Measurements from ENCODE around the gene BIRC2.

BIRC2 gene

GRCh38 chr11:102391549-102392237 is 44.7 kb downstream of the BIRC2 start:
- Histone ChIP-seq H3K9me3 (ENCODE audit: insufficient read depth, low read depth, low read length) (no peaks in the 10 kb centered on the region), H3K27ac (ENCODE audit: low read depth, low read length) (no peak overlapping the region), H3K9ac (ENCODE audit: low read depth, low read length) (no peak overlapping the region), H3K36me3 (ENCODE audit: insufficient read depth, low read length) (peaks cover 34% of the 10 kb centered on the region), H3K4me1 (ENCODE audit: insufficient read depth, low read length) (no peaks in the 10 kb centered on the region), H3K27me3 (ENCODE audit: insufficient read depth, low read length) (no peaks in the 10 kb centered on the region), H3K4me3 (ENCODE audit: low read length) (no peak overlapping the region)
- 93% methylated on average over 4 of the region's 4 CpGs for WGBS

DNA sequence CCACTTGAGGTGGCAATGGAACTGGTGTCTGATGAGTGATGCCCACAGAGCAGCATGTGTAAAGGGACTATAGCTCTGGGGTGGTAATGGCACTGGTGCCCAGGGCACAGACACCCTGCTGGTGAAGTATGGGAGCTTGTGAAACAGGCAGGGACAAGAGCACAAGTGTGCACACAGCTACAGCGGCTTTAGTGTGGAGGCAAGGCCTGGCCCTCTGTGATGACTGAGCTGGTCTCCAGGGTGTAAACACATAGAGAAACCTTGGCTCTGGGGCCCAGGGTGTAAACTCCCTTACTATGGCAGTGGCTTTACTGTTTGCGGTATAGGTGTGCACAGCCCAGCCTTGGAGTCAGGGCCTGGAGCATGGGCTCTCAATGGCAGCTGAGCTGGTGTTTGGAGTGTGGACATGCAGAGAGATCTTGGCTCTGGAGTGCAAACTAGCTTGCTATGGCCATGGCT is 46.3 kb downstream of the BIRC2 start:
- WGBS = 97% methylated on average over 2 of the region's 2 CpGs
- Histone ChIP-seq H3K9me3 (ENCODE audit: insufficient read depth, low read depth, low read length) (no peaks in the 10 kb centered on the region), H3K27ac (ENCODE audit: low read depth, low read length) (no peak overlapping the region), H3K27me3 (ENCODE audit: insufficient read depth, low read length) (no peaks in the 10 kb centered on the region), H3K9ac (ENCODE audit: low read depth, low read length) (no peak overlapping the region), H3K4me3 (ENCODE audit: low read length) (no peak overlapping the region), H3K4me1 (ENCODE audit: insufficient read depth, low read length) (no peaks in the 10 kb centered on the region), H3K36me3 (ENCODE audit: insufficient read depth, low read length) (peaks cover 44% of the 10 kb centered on the region)

DNA sequence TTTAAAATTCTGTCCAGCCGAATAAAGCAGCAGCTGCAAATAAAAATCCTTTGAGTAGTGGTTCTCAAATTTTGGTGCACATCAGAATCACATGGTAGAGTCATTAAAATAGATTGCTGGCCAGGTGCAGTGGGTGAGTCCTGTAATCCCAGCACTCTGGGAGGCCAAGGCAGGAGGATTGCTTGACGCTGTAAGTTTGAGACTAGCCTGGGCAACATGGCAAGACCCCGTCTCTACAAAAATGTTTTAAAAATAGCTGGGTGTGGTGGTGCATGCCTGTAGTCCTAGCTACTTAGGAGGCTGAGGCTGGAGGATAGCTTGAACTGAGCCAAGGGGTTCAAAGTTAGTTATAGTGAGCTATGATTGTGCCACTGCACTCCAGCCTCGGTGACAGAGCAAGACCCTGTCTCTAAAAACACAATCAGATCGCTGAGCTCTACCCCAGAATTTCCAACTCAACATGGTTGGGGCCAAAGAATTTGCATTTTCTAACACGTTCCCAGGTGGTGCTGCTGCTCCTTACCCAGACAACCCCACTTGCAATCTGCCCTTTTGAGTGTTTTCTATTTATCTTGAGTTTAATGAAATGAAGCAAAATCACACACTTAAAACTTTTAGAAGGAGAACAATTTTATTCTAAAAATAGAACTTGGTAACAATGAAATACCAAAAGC is 48.8 kb downstream of the BIRC2 start:
- Histone ChIP-seq H3K9me3 (ENCODE audit: insufficient read depth, low read depth, low read length) (no peaks in the 10 kb centered on the region), H3K36me3 (ENCODE audit: insufficient read depth, low read length) (peaks cover 59% of the 10 kb centered on the region), H3K27me3 (ENCODE audit: insufficient read depth, low read length) (no peaks in the 10 kb centered on the region), H3K27ac (ENCODE audit: low read depth, low read length) (no peak overlapping the region), H3K9ac (ENCODE audit: low read depth, low read length) (no peak overlapping the region), H3K4me1 (ENCODE audit: insufficient read depth, low read length) (no peaks in the 10 kb centered on the region), H3K4me3 (ENCODE audit: low read length) (no peak overlapping the region)
- WGBS = 94% methylated on average over 6 of the region's 6 CpGs

- Histone ChIP-seq H3K9me3 (ENCODE audit: insufficient read depth, low read depth, low read length) (no peaks in the 10 kb centered on the region), H3K4me3 (ENCODE audit: low read length) (no peak overlapping the region), H3K4me1 (ENCODE audit: insufficient read depth, low read length) (no peaks in the 10 kb centered on the region), H3K36me3 (ENCODE audit: insufficient read depth, low read length) (peaks cover 70% of the 10 kb centered on the region), H3K27me3 (ENCODE audit: insufficient read depth, low read length) (no peaks in the 10 kb centered on the region), H3K27ac (ENCODE audit: low read depth, low read length) (no peak overlapping the region), H3K9ac (ENCODE audit: low read depth, low read length) (no peak overlapping the region)
- 100% methylated on average over 3 of the region's 4 CpGs for whole genome bisulfite sequencing
These were observed 49.9 kb downstream of the BIRC2 start for GRCh38 chr11:102396708-102397563.

DNA sequence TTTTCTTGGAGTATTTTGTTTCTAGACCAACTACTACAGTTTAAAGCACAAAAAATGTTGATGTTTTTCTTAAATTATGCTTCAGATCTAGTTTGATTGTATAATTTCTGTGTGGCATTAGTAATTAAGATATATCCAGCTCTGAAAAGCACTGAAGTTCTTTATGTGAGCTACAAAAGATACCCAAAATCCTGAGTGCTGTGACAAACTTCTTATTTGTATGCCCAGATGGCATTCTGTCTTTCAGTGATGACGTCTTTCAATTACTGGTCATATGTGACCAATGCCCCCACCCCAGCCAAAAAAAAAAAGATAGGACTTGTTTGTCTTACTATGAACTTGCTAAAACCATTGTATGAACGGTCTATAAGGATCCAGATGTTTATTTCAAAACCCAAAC is 51.3 kb downstream of the BIRC2 start:
- no peak overlapping the region for H3K27ac ChIP-seq (ENCODE audit: low read depth, low read length)
- peaks cover 75% of the 10 kb centered on the region for H3K36me3 ChIP-seq (ENCODE audit: insufficient read depth, low read length)
- no peaks in the 10 kb centered on the region for H3K27me3 ChIP-seq (ENCODE audit: insufficient read depth, low read length)
- H3K9me3 ChIP-seq (ENCODE audit: insufficient read depth, low read depth, low read length) = no peaks in the 10 kb centered on the region
- no peak overlapping the region for H3K4me3 ChIP-seq (ENCODE audit: low read length)
- H3K4me1 ChIP-seq (ENCODE audit: insufficient read depth, low read length) = no peaks in the 10 kb centered on the region
- 93% methylated on average over 2 of the region's 2 CpGs for WGBS
- no peak overlapping the region for H3K9ac ChIP-seq (ENCODE audit: low read depth, low read length)

DNA sequence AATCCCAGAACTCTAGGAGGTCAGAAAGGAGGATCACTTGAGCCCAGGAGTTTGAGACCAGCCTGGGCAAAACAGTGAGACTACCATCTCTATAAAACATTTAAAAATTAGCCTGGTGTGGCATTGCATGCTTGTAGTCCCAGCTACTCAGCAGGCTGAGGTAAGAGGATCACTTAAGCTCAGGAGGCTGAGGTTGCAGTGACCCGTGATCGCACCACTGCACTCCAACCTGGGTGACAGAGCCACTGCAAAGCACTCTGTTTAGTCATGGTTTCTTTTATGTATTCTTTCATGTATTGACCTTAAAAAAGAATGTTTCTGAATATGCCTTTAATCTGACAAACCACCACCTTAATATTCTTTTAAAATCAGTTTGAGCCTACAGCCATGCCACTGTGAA is 52.2 kb downstream of the BIRC2 start:
- Histone ChIP-seq H3K27ac (ENCODE audit: low read depth, low read length) (no peak overlapping the region), H3K36me3 (ENCODE audit: insufficient read depth, low read length) (peaks cover 71% of the 10 kb centered on the region)
- 96% methylated on average over 2 of the region's 2 CpGs for WGBS

DNA sequence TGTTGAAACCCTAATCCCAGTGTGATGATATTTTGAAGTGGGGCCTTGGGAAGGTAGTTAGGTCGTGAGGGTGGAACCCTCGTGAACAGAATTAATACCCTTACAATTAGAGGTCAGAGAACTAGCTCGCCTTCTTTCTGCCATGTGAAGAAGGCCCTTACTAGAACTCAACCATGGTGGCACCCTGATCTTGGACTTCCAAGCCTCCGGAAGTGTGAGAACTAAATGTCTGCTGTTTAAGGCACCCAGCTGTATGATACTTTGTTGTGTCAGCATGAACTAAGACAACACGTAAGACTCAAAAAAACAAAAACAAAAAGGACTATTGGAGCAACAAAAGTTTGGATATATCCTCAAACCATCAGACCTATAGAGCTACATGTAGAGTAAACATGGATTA is 53.6 kb downstream of the BIRC2 start:
- H3K4me3 ChIP-seq (ENCODE audit: low read length) = no peak overlapping the region
- peaks cover 63% of the 10 kb centered on the region for H3K36me3 ChIP-seq (ENCODE audit: insufficient read depth, low read length)
- H3K9ac ChIP-seq (ENCODE audit: low read depth, low read length) = no peak overlapping the region
- no peaks in the 10 kb centered on the region for H3K4me1 ChIP-seq (ENCODE audit: insufficient read depth, low read length)
- WGBS = 94% methylated on average over 3 of the region's 5 CpGs
- H3K27ac ChIP-seq (ENCODE audit: low read depth, low read length) = no peak overlapping the region
- no peaks in the 10 kb centered on the region for H3K9me3 ChIP-seq (ENCODE audit: insufficient read depth, low read depth, low read length)
- H3K27me3 ChIP-seq (ENCODE audit: insufficient read depth, low read length) = no peaks in the 10 kb centered on the region

More for the DNA sequence above, 52.2 kb downstream of the BIRC2 start:
- no peaks in the 10 kb centered on the region for H3K4me1 ChIP-seq (ENCODE audit: insufficient read depth, low read length)
- H3K4me3 ChIP-seq (ENCODE audit: low read length) = no peak overlapping the region
- H3K9ac ChIP-seq (ENCODE audit: low read depth, low read length) = no peak overlapping the region
- no peaks in the 10 kb centered on the region for H3K27me3 ChIP-seq (ENCODE audit: insufficient read depth, low read length)
- no peaks in the 10 kb centered on the region for H3K9me3 ChIP-seq (ENCODE audit: insufficient read depth, low read depth, low read length)

GRCh38 chr11:102401905-102402304 is 54.9 kb downstream of the BIRC2 start:
- Histone ChIP-seq H3K4me3 (ENCODE audit: low read length) (no peak overlapping the region), H3K27me3 (ENCODE audit: insufficient read depth, low read length) (no peaks in the 10 kb centered on the region), H3K36me3 (ENCODE audit: insufficient read depth, low read length) (peaks cover 52% of the 10 kb centered on the region), H3K27ac (ENCODE audit: low read depth, low read length) (no peak overlapping the region), H3K9me3 (ENCODE audit: insufficient read depth, low read depth, low read length) (no peaks in the 10 kb centered on the region), H3K9ac (ENCODE audit: low read depth, low read length) (no peak overlapping the region), H3K4me1 (ENCODE audit: insufficient read depth, low read length) (no peaks in the 10 kb centered on the region)
- 98% methylated on average over 3 of the region's 3 CpGs for WGBS

DNA sequence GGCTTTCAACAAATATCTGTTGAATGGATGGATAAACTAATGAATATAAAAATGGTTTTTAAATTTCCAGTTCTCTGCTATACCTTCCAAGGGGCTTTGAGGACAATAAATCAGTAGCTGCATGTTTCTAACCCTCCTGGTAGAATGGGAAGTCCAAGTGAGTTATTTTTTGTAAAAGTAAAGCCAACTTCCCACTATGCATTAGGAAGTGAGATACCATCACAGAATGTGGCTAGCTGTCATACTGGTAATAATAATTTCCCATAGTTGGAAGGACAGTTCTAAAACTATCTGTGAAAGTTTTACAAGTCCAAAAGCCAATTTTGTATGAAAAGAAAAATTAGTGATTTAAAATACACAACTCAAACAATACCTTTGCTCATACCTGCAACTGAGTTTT is 55.5 kb downstream of the BIRC2 start:
- Histone ChIP-seq H3K4me3 (ENCODE audit: low read length) (no peak overlapping the region), H3K36me3 (ENCODE audit: insufficient read depth, low read length) (peaks cover 46% of the 10 kb centered on the region), H3K27ac (ENCODE audit: low read depth, low read length) (no peak overlapping the region), H3K9me3 (ENCODE audit: insufficient read depth, low read depth, low read length) (no peaks in the 10 kb centered on the region), H3K27me3 (ENCODE audit: insufficient read depth, low read length) (no peaks in the 10 kb centered on the region), H3K9ac (ENCODE audit: low read depth, low read length) (no peak overlapping the region), H3K4me1 (ENCODE audit: insufficient read depth, low read length) (no peaks in the 10 kb centered on the region)

- Histone ChIP-seq H3K27me3 (ENCODE audit: insufficient read depth, low read length) (no peaks in the 10 kb centered on the region), H3K9ac (ENCODE audit: low read depth, low read length) (no peak overlapping the region), H3K4me3 (ENCODE audit: low read length) (no peak overlapping the region), H3K4me1 (ENCODE audit: insufficient read depth, low read length) (no peaks in the 10 kb centered on the region), H3K9me3 (ENCODE audit: insufficient read depth, low read depth, low read length) (no peaks in the 10 kb centered on the region), H3K36me3 (ENCODE audit: insufficient read depth, low read length) (peaks cover 19% of the 10 kb centered on the region), H3K27ac (ENCODE audit: low read depth, low read length) (no peak overlapping the region)
- 98% methylated on average over 5 of the region's 5 CpGs for WGBS
These were observed 58.5 kb downstream of the BIRC2 start for GRCh38 chr11:102405501-102405900.

GRCh38 chr11:102406099-102406498 is 59.1 kb downstream of the BIRC2 start:
- no peak overlapping the region for H3K4me3 ChIP-seq (ENCODE audit: low read length)
- H3K4me1 ChIP-seq (ENCODE audit: insufficient read depth, low read length) = no peaks in the 10 kb centered on the region
- no peaks in the 10 kb centered on the region for H3K9me3 ChIP-seq (ENCODE audit: insufficient read depth, low read depth, low read length)
- peaks cover 13% of the 10 kb centered on the region for H3K36me3 ChIP-seq (ENCODE audit: insufficient read depth, low read length)
- no peak overlapping the region for H3K9ac ChIP-seq (ENCODE audit: low read depth, low read length)
- no peaks in the 10 kb centered on the region for H3K27me3 ChIP-seq (ENCODE audit: insufficient read depth, low read length)
- no CpG with 5 or more reads among the region's 2 CpGs for WGBS
- H3K27ac ChIP-seq (ENCODE audit: low read depth, low read length) = no peak overlapping the region
